ENCODE data around the gene INPP4B. TPM values are rescaled to one million over a fixed set of nuclear protein-coding genes. Genes with fewer than 3 reads are reported as not detected.

INPP4B gene
- total and polyA plus RNA-seq, 2 donors from 2014 or later: 2.6 to 18.9 TPM

DNA sequence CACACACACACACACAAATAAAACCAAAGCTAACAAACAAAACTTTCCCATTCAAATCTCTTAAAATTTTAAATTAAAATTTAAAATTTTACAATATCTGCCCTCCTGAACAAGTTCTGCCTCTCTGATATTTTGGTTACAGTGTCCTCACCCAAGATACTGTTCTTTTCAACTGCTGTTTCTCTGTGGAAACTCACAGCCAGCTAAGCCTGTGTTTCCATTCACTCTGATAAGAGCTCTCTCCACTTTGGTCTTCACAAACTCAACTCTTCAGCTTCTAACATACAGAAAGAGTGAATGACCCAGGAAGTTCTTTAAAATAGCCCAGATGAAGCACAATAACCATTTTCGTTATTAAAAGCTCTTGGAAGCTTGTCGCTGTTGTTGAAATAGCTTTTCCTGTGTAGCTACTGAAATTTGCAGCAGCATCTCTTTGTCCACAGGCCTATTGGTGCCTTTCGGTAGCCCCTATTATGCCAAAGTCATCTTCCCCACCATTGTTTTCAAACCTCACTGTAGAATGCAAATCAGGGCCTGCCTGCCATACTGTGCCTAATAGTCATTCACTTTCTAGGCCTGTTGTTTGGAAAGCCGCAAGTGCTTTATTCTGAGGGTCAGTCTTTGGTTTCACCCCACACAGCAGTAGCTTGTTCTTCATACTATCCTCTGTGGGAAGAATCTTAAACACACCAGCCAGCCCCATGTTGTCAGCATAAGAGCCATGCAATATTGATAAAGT, 19.4 kb downstream of the INPP4B start:
- TF ChIP-seq, protein P1, sequence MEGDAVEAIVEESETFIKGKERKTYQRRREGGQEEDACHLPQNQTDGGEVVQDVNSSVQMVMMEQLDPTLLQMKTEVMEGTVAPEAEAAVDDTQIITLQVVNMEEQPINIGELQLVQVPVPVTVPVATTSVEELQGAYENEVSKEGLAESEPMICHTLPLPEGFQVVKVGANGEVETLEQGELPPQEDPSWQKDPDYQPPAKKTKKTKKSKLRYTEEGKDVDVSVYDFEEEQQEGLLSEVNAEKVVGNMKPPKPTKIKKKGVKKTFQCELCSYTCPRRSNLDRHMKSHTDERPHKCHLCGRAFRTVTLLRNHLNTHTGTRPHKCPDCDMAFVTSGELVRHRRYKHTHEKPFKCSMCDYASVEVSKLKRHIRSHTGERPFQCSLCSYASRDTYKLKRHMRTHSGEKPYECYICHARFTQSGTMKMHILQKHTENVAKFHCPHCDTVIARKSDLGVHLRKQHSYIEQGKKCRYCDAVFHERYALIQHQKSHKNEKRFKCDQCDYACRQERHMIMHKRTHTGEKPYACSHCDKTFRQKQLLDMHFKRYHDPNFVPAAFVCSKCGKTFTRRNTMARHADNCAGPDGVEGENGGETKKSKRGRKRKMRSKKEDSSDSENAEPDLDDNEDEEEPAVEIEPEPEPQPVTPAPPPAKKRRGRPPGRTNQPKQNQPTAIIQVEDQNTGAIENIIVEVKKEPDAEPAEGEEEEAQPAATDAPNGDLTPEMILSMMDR (IDR thresholded peaks at IDR 0.05; ENCODE audit: borderline replicate concordance, extremely low read depth, insufficient read depth): no peak
- Histone ChIP-seq H3K9me3 (ENCODE audit: control insufficient read depth in 2 of 3, insufficient read depth in 1 of 3, low read length in 3 of 3) (no peaks in the 10 kb centered on the region), H3K4me3 (ENCODE audit: low read length in 3 of 3) (no peak overlapping the region), H3K4me1 (ENCODE audit: control insufficient read depth in 2 of 3, insufficient read depth in 2 of 3, low read depth in 1 of 3, low read length in 3 of 3) (no peaks in the 10 kb centered on the region), H3K36me3 (ENCODE audit: control insufficient read depth in 2 of 3, insufficient read depth in 3 of 3, low read length in 3 of 3) (no peaks in the 10 kb centered on the region), H3K27me3 (ENCODE audit: control insufficient read depth, insufficient read depth, low read length) (no peaks in the 10 kb centered on the region), H3K9ac (ENCODE audit: low read length in 3 of 3) (no peak overlapping the region), H3K27ac (ENCODE audit: low read depth in 2 of 2, low read length in 2 of 2) (no peak overlapping the region)
- no peak for FAIRE-seq
- intact Hi-C loops (cut with DNase I): no loop called here
- no peak for DNase-seq

DNA sequence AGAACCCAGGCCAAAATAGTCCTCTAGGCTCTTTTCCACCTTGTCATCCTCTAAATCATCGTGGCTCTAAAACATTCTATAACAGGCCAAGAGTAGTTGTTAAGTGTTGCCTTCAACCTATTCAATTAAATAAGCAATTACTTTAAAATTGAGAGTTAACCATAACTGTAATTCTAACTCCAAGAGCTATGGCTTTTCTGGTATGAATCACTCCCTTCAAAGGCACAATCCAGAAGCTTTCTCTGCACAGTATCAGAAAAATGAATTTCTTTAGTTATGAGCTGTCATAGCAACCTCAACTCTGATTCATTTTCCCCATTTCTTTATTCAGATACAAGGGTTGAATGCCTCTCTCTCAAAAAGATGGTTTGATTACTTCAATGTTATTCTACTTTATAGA, 21.7 kb downstream of the INPP4B start:
- FAIRE-seq (no peak), DNase-seq (no peak)
- Histone ChIP-seq H3K27ac (ENCODE audit: low read depth in 2 of 2, low read length in 2 of 2) (no peak overlapping the region), H3K27me3 (ENCODE audit: control insufficient read depth, insufficient read depth, low read length) (no peaks in the 10 kb centered on the region), H3K4me1 (ENCODE audit: control insufficient read depth in 2 of 3, insufficient read depth in 2 of 3, low read depth in 1 of 3, low read length in 3 of 3) (no peaks in the 10 kb centered on the region), H3K9me3 (ENCODE audit: control insufficient read depth in 2 of 3, insufficient read depth in 1 of 3, low read length in 3 of 3) (no peaks in the 10 kb centered on the region), H3K4me3 (ENCODE audit: low read length in 3 of 3) (no peak overlapping the region), H3K9ac (ENCODE audit: low read length in 3 of 3) (no peak overlapping the region), H3K36me3 (ENCODE audit: control insufficient read depth in 2 of 3, insufficient read depth in 3 of 3, low read length in 3 of 3) (no peaks in the 10 kb centered on the region)
- TF ChIP-seq, protein P1 (IDR thresholded peaks at IDR 0.05; ENCODE audit: borderline replicate concordance, extremely low read depth, insufficient read depth): no peak
- intact Hi-C loops (cut with DNase I): no loop called here

DNA sequence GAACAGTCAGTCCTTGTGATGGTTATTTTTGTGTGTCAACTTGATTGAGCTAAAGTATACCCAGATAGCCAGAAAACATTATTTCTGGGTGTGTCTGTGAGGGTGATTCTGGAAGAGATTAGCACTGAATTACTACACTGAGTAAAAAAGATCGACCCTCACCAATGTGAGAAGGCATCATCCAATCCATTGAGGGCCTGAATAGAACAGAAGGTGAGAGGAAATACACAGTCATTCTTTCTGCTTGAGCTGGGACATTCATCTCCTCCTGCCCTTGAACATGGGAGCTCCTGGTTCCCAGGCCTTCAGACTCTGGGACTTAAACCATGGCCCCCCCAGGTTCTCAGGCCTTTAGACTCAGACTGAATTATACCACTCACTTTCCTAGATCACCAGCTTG, 22.3 kb downstream of the INPP4B start:
- intact Hi-C loops (cut with DNase I): no loop called here
- H3K9me3 ChIP-seq (ENCODE audit: control insufficient read depth in 2 of 3, insufficient read depth in 1 of 3, low read length in 3 of 3): no peaks in the 10 kb centered on the region
- no peak overlapping the region for H3K27ac ChIP-seq (ENCODE audit: low read depth in 2 of 2, low read length in 2 of 2)
- H3K27me3 ChIP-seq (ENCODE audit: control insufficient read depth, insufficient read depth, low read length): no peaks in the 10 kb centered on the region
- no peaks in the 10 kb centered on the region for H3K4me1 ChIP-seq (ENCODE audit: control insufficient read depth in 2 of 3, insufficient read depth in 2 of 3, low read depth in 1 of 3, low read length in 3 of 3)
- TF ChIP-seq, protein P1 (IDR thresholded peaks at IDR 0.05; ENCODE audit: borderline replicate concordance, extremely low read depth, insufficient read depth): no peak
- H3K9ac ChIP-seq (ENCODE audit: low read length in 3 of 3): no peak overlapping the region
- DNase-seq (no peak), FAIRE-seq (no peak)
- no peaks in the 10 kb centered on the region for H3K36me3 ChIP-seq (ENCODE audit: control insufficient read depth in 2 of 3, insufficient read depth in 3 of 3, low read length in 3 of 3)
- no peak overlapping the region for H3K4me3 ChIP-seq (ENCODE audit: low read length in 3 of 3)

DNA sequence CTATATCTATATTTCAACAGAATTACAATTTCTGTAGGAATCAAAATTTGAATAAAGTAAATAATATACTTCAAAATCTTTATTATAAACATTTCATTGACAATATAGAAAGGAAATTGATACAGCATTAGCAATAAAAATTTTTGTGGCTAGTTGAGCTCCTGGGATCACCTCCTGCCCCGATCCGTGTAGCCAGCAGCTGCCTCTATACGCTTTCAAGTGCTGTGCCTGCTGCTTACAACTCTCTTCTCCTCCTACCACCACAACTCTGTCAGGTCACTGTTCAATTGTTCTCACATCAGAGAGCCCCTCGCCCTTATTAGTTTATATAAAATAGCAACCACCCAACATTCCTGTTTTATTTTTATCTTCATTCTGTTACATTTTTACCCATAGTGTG, 27.6 kb downstream of the INPP4B start:
- TF ChIP-seq, protein P1 (IDR thresholded peaks at IDR 0.05; ENCODE audit: borderline replicate concordance, extremely low read depth, insufficient read depth): no peak
- no peak for FAIRE-seq

More for the DNA sequence above, 27.6 kb downstream of the INPP4B start:
- no peak for DNase-seq
- Histone ChIP-seq H3K4me1 (ENCODE audit: control insufficient read depth in 2 of 3, insufficient read depth in 2 of 3, low read depth in 1 of 3, low read length in 3 of 3) (no peaks in the 10 kb centered on the region), H3K27me3 (ENCODE audit: control insufficient read depth, insufficient read depth, low read length) (no peaks in the 10 kb centered on the region), H3K4me3 (ENCODE audit: low read length in 3 of 3) (no peak overlapping the region), H3K27ac (ENCODE audit: low read depth in 2 of 2, low read length in 2 of 2) (no peak overlapping the region), H3K36me3 (ENCODE audit: control insufficient read depth in 2 of 3, insufficient read depth in 3 of 3, low read length in 3 of 3) (no peaks in the 10 kb centered on the region), H3K9me3 (ENCODE audit: control insufficient read depth in 2 of 3, insufficient read depth in 1 of 3, low read length in 3 of 3) (no peaks in the 10 kb centered on the region), H3K9ac (ENCODE audit: low read length in 3 of 3) (no peak overlapping the region)
- intact Hi-C loops (cut with DNase I): no loop called here
